Activated CD8-positive, alpha-beta memory T cell treated with anti-CD3 and anti-CD28 coated beads for 24 hours (primary cell): ENCODE data around the gene ELP4.

Source experiments
- DNase-seq: peaks from one replicate; pipeline ENCODE4 v3.0.0-alpha.2; 2020

ELP4 gene

DNA sequence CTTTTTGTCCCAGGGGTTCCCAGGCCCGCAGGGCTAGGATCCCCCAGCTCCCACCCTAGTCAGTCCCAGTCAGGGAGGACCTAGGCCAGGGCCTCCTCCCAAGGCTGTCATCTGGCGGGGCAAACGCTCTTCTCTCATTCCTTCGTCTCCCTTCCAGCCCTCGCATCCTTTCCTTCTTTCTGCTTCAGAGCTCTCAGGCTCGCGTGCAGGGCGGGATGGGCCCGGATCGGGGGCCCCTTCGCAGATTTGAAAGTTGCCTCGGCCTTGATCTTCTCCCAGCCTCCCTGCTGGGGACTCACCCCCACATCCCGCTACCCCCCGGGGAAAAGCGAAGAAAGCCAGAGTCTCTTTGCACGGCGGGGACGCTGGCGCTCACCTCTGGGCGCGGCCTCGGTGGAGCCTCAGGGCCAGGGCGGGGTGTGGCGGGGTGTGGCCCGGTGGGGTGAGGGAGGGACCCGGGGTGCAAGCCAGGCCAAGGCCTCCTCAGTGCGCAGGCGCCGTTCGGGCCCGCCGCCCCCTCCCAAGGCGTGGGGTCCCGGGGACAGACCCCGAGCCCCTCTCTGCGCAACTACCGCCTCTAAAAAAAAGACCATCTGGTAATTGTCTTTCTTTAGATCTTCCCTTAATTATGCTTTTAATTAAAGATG, 316.4 kb downstream of the ELP4 start:
- DNase-seq: no peak

DNA sequence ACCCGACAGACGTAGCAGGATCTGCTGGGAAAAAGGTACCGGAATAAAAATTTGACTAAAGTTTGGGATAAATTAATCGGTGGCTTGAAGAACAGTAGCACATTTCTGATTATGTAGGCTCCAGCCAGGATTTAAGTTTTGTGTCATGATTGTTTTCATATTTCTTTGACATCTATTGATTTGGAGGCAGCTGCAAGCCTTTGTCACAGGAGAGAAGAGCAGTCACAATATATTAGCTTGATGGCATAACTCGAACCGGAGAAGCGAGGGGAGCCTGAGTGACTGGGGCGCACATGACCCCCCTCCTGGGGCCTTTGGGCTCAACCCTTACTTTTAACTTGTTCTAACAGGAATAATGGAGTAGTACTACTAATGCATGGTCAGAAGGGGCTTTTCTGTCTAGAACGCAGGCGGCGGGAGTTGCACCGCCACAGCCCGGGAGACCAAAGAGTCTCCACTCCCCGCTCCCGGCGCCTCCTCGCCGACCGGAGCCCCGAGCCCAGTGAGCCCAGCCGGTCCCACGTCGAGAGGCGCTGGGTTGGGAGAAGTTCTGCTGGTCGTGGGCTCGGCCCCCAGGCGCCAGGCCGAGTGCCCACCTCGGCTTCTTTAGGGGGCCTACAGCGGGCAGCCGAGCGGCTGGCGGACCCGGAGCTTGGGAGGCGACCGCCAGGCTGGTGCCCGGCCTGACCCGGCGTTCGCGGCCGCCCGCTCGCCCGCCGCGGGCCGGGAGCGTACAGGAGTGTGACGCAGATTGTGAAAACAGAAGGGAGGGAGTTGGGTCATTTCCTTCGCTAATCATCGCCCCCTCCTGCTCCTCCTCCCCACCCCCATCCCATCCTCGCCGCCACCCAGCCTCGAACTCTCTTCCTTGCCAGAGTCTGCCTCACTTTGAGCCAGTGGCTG, 317.2 kb downstream of the ELP4 start:
- no peak for DNase-seq

DNA sequence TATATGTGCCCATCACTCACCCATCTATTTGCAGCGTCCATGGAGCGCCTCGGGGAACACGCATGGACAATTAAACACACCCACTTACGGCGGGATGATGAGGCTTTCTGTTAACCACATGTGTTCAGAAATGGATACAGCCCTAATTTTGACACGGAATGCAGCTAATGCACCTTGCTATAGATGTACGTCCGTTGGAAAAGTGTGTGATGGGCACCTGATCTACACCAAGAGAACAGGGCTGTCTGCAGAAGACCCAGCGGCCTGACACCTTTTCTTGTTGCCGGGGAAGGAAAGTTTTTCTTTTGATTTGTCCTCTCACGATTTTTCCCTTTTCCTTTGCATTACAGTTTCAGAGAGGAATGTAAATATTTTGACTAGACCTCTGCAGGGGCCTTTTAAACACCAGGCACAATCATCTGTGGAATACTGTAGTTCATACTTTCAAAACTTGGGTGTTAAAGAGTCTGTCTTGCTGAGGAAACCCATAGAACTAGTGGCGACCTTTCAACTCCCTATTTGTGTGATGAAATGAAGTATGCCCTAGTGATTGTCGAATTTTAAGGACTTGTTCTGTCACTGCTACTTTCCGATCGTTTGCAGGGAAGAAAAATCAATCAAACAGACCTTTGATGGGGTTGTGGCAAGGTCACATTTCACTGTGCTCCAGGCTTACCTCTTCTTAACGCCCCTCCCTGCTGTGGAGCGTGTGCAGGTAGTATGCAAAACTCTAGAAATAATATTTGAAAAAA, 318.1 kb downstream of the ELP4 start:
- DNase-seq: no peak

DNA sequence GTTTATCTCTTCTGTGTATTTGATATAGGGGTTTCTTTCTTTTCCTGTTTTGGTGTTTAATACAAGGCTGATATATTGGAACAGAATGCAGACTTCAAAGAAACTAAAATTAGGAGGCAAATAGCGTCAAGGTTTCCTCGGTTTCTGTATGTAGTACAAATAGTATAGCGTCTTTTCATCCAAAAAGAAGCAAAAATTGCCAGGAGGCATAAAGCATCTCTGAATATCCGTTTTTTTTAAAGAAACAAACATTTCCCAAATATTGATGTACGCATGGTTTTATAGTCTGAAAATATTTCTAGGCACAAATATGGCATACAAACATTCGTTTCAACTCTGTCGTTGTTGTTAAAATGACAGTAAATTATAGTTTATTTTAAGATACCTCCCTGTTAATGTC, 318.6 kb downstream of the ELP4 start:
- DNase-seq: no peak

DNA sequence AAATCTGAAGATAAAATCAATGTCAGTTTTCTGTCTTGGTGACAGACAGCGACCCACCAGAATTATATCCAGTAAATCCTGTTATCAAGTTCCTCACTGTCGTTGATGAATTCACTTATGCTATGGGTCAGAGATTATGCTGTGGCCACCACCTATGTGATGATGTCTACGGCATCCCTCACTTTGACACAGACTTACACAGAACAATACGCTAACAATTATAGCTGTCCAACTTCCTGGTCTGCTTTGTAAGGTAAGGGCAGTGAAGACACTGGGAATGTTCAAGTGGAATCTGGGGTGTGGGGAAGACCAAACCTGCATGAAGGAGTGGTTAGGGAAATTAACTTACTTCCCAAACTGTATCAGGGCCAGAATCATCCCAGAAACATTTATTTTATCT, 320.8 kb downstream of the ELP4 start:
- DNase-seq: no peak

DNA sequence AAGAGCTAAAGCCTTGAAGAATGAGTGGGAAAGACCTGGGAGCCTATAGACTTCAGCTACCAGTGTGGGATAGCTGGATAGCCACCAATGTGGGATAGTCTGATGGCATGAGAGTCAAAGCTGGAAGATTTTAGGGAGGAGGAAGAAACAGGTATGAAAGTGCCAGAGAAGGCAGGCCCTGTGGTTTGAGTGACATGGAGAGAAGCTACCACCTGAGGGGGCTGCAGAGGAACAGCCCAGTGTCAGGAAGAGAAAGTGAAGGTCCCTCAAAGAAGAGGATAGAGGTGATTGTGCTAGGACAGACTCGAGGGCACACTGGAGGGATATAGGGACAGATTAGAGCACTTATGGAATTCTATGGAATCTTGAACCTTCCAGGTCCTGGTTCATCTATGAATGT, 324.7 kb downstream of the ELP4 start:
- no peak for DNase-seq
